H9 (cell line): ENCODE data around the gene IMPDH1. TPM values are rescaled to one million over a fixed set of nuclear protein-coding genes. Genes with fewer than 3 reads are reported as not detected.

Experiments used
- DNase-seq: peaks from one replicate; pipeline ENCODE4 v3.0.0-alpha.2; 2017
- H2AFZ ChIP-seq: one replicate; pipeline ENCODE4 v1.6.1; 2013; ENCODE audit warnings: mild to moderate bottlenecking, low read length, control low read depth, moderate library complexity
- H2AK5ac ChIP-seq: 2 replicates; pipeline ENCODE4 v1.6.1; 2013; ENCODE audit warnings: low read length, control low read depth, mixed read lengths; ENCODE audit not compliant: insufficient read length
- H2BK120ac ChIP-seq: one replicate; pipeline ENCODE4 v1.6.1; 2013; ENCODE audit warnings: low read depth, mild to moderate bottlenecking, low read length, control low read depth, inconsistent platforms; ENCODE audit not compliant: poor library complexity, severe bottlenecking
- H2BK12ac ChIP-seq: 2 replicates; pipeline ENCODE4 v1.6.1; 2013; ENCODE audit warnings: low read length, control low read depth, mixed read lengths, low read depth; ENCODE audit not compliant: insufficient read length
- H2BK15ac ChIP-seq: 2 replicates; pipeline ENCODE4 v1.6.1; 2013; ENCODE audit warnings: low read depth, low read length, control low read depth
- H2BK20ac ChIP-seq: one replicate; pipeline ENCODE4 v1.6.1; 2013; ENCODE audit warnings: low read depth, mild to moderate bottlenecking, low read length, control low read depth, inconsistent platforms; ENCODE audit not compliant: poor library complexity, severe bottlenecking
- H2BK5ac ChIP-seq: 2 replicates; pipeline ENCODE4 v1.6.1; 2013; ENCODE audit warnings: low read length, control low read depth, mixed read lengths; ENCODE audit not compliant: insufficient read length
- H3K14ac ChIP-seq: 2 replicates; pipeline ENCODE4 v1.6.1; 2013; ENCODE audit warnings: low read length, control low read depth; ENCODE audit not compliant: insufficient read depth
- H3K18ac ChIP-seq: 2 replicates; pipeline ENCODE4 v1.6.1; 2013; ENCODE audit warnings: low read depth, mild to moderate bottlenecking, mixed read lengths, low read length, control low read depth; ENCODE audit not compliant: insufficient read length
- H3K23ac ChIP-seq: 2 replicates; pipeline ENCODE4 v1.6.1; 2013; ENCODE audit warnings: low read length, control low read depth, mixed read lengths, low read depth; ENCODE audit not compliant: insufficient read length
- H3K23me2 ChIP-seq: 2 replicates; pipeline ENCODE4 v1.6.1; 2013; ENCODE audit warnings: low read depth, mild to moderate bottlenecking, mixed read lengths, low read length, control low read depth; ENCODE audit not compliant: insufficient read length, poor library complexity, severe bottlenecking
- H3K27ac ChIP-seq: 2 replicates; pipeline ENCODE4 v1.5.1; 2013; ENCODE audit warnings: low read length, control low read depth, mixed read lengths, low read depth; ENCODE audit not compliant: insufficient read length
- H3K27me3 ChIP-seq: 2 replicates; pipeline ENCODE4 v1.6.1; 2013; ENCODE audit warnings: low read length, control low read depth, inconsistent platforms; ENCODE audit not compliant: insufficient read depth
- H3K4ac ChIP-seq: 2 replicates; pipeline ENCODE4 v1.6.1; 2013; ENCODE audit warnings: low read depth, mild to moderate bottlenecking, control low read depth, inconsistent platforms, low read length, moderate library complexity
- H3K4me1 ChIP-seq: 2 replicates; pipeline ENCODE4 v1.6.1; 2013; ENCODE audit warnings: low read length, control low read depth, inconsistent platforms; ENCODE audit not compliant: insufficient read depth
- H3K4me2 ChIP-seq: 2 replicates; pipeline ENCODE4 v1.6.1; 2013; ENCODE audit warnings: low read length, control low read depth, mixed read lengths; ENCODE audit not compliant: insufficient read length, insufficient read depth
- H3K56ac ChIP-seq: 2 replicates; pipeline ENCODE4 v1.6.1; 2013; ENCODE audit warnings: low read depth, mild to moderate bottlenecking, mixed read lengths, low read length, control low read depth; ENCODE audit not compliant: insufficient read length
- H3K79me1 ChIP-seq: 2 replicates; pipeline ENCODE4 v1.6.1; 2013; ENCODE audit warnings: low read depth, mild to moderate bottlenecking, moderate library complexity, low read length, control low read depth, inconsistent platforms; ENCODE audit not compliant: insufficient read depth, poor library complexity, severe bottlenecking
- H3K79me2 ChIP-seq: 2 replicates; pipeline ENCODE4 v1.6.1; 2013; ENCODE audit warnings: low read length, control low read depth, inconsistent platforms; ENCODE audit not compliant: insufficient read depth
- H3K9ac ChIP-seq: 2 replicates; pipeline ENCODE4 v1.6.1; 2013; ENCODE audit warnings: low read length, control low read depth, mixed read lengths; ENCODE audit not compliant: insufficient read length; ENCODE audit errors: extremely low read depth
- H3K9me3 ChIP-seq: one replicate; pipeline ENCODE4 v1.6.1; 2013; ENCODE audit warnings: low read depth, low read length, inconsistent platforms; ENCODE audit not compliant: control insufficient read depth
- H3T11ph ChIP-seq: one replicate; pipeline ENCODE4 v1.6.1; 2013; ENCODE audit warnings: mild to moderate bottlenecking, low read length, control low read depth, inconsistent platforms
- H4K20me1 ChIP-seq: one replicate; pipeline ENCODE4 v1.6.1; 2013; ENCODE audit not compliant: control insufficient read depth, insufficient read length, insufficient read depth
- H4K5ac ChIP-seq: 2 replicates; pipeline ENCODE4 v1.6.1; 2013; ENCODE audit warnings: low read depth, mild to moderate bottlenecking, mixed read lengths, low read length, control low read depth; ENCODE audit not compliant: insufficient read length
- H4K8ac ChIP-seq: replicated peaks from 2 replicates; pipeline ENCODE4 v1.6.1; 2013; ENCODE audit warnings: low read length, control low read depth, mixed read lengths, low read depth; ENCODE audit not compliant: insufficient read length
- H4K91ac ChIP-seq: 2 replicates; pipeline ENCODE4 v1.6.1; 2013; ENCODE audit warnings: low read depth, mild to moderate bottlenecking, moderate library complexity, mixed read lengths, low read length, control low read depth; ENCODE audit not compliant: insufficient read length
- H3K27ac Mint-ChIP-seq, 3 experiments: 2 replicates in 2 of 3; 3 replicates in 1 of 3; pipeline ENCODE4 v1.8.0; 2020 to 2021; ENCODE audit warnings: mixed read lengths in 3 of 3, mild to moderate bottlenecking in 1 of 3, moderate library complexity in 1 of 3
- H3K27me3 Mint-ChIP-seq: 2 replicates; pipeline ENCODE4 v1.8.0; 2021; ENCODE audit warnings: low read depth, mild to moderate bottlenecking, moderate library complexity, mixed read lengths
- H3K36me3 Mint-ChIP-seq, 3 experiments: 2 replicates in 2 of 3; 3 replicates in 1 of 3; pipeline ENCODE4 v1.8.0; 2020 to 2021; ENCODE audit warnings: low read depth in 3 of 3, mixed read lengths in 3 of 3; ENCODE audit not compliant: insufficient read depth in 1 of 3
- H3K4me1 Mint-ChIP-seq, 2 experiments: 2 replicates each; pipeline ENCODE4 v1.8.0; 2020; ENCODE audit warnings: mixed read lengths in 2 of 2
- H3K4me3 Mint-ChIP-seq, 2 experiments: 2 replicates in 1 of 2; 3 replicates in 1 of 2; pipeline ENCODE4 v1.8.0; 2020 to 2021; ENCODE audit warnings: mild to moderate bottlenecking in 2 of 2, mixed read lengths in 2 of 2, moderate library complexity in 1 of 2
- H3K9me3 Mint-ChIP-seq, 2 experiments: 2 replicates in 1 of 2; 3 replicates in 1 of 2; pipeline ENCODE4 v1.8.0; 2020; ENCODE audit warnings: mild to moderate bottlenecking in 2 of 2, mixed read lengths in 2 of 2, moderate library complexity in 1 of 2
- whole genome bisulfite sequencing: extraction: QIAGEN DNeasy Blood & Tissue Kit; methylation state at CpG from one replicate; pipeline ENCODE4 v1.1.7; 2013; ENCODE audit warnings: missing lambda C conversion rate, low lambda C conversion rate, mixed read lengths; ENCODE audit not compliant: insufficient read length; ENCODE audit errors: extremely low coverage; 5-methylcytosine and 5-hydroxymethylcytosine counted together
- total RNA-seq: library from RNA; stranded (reverse); gene quantifications from 2 replicates; pipeline ENCODE4 v1.2.1, GENCODE V29; 2021
- TF ChIP-seq, protein P1 (sequence below): fragments of 200-600 bp; sonication (generic); conservative IDR thresholded peaks from 3 replicates; pipeline ENCODE4 v1.8.0; 2021; ENCODE audit warnings: antibody characterized with exemption, mild to moderate bottlenecking

The IMPDH1 gene
- total RNA-seq, 1 experiment from 2014 or later = 35.2 TPM

DNA sequence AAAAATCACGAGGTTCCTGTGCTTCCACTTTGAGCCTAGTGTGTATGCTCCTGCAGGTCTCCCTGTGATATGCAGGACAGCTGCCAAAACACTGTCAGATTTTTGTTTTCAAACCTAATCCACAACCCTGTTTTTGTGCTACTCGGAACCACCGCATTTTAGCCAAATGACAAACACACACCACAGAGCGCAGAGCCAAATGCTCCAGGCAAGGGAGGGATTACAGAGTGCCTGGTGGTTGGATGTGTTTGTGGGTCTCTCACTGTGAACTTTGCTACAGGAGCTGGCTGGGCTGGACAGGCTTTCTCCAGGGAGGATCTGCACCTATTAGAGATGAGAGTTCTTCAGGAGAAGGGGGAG is 60.3 kb downstream of the IMPDH1 start:
- H3K18ac ChIP-seq = no peak overlapping the region
- H3K23me2 ChIP-seq = peaks cover 3% of the 10 kb centered on the region
- H3K23ac ChIP-seq = no peak overlapping the region
- H3K4ac ChIP-seq = no peak overlapping the region
- H2BK120ac ChIP-seq = no peak overlapping the region
- H3K9me3 ChIP-seq = no peaks in the 10 kb centered on the region
- H3K27me3 ChIP-seq = peaks cover 15% of the 10 kb centered on the region; the same call in 1 of the 2 replicates
- no peak overlapping the region for H3K4me3 Mint-ChIP-seq
- H3T11ph ChIP-seq = no peak overlapping the region
- H3K79me1 ChIP-seq = no peaks in the 10 kb centered on the region
- no peak overlapping the region for H4K91ac ChIP-seq
- no peak overlapping the region for H2BK20ac ChIP-seq
- H2AFZ ChIP-seq = no peak overlapping the region
- H2BK15ac ChIP-seq = no peak overlapping the region
- no peaks in the 10 kb centered on the region for H3K4me1 ChIP-seq
- H3K4me2 ChIP-seq = no peak overlapping the region
- H3K56ac ChIP-seq = no peak overlapping the region
- H3K79me2 ChIP-seq = no peaks in the 10 kb centered on the region
- no CpG with 5 or more reads among the region's 4 CpGs for WGBS
- no peak for DNase-seq
- H2BK5ac ChIP-seq = no peak overlapping the region
- no peak overlapping the region for H4K5ac ChIP-seq
- H2BK12ac ChIP-seq = no peak overlapping the region
- no peak overlapping the region for H4K8ac ChIP-seq
- no peaks in the 10 kb centered on the region for H4K20me1 ChIP-seq
- no peak overlapping the region for H3K27ac Mint-ChIP-seq
- H3K14ac ChIP-seq = no peak overlapping the region
- peaks cover 80% of the 10 kb centered on the region for H3K27me3 Mint-ChIP-seq
- no peaks in the 10 kb centered on the region for H3K36me3 Mint-ChIP-seq
- TF ChIP-seq, protein P1, sequence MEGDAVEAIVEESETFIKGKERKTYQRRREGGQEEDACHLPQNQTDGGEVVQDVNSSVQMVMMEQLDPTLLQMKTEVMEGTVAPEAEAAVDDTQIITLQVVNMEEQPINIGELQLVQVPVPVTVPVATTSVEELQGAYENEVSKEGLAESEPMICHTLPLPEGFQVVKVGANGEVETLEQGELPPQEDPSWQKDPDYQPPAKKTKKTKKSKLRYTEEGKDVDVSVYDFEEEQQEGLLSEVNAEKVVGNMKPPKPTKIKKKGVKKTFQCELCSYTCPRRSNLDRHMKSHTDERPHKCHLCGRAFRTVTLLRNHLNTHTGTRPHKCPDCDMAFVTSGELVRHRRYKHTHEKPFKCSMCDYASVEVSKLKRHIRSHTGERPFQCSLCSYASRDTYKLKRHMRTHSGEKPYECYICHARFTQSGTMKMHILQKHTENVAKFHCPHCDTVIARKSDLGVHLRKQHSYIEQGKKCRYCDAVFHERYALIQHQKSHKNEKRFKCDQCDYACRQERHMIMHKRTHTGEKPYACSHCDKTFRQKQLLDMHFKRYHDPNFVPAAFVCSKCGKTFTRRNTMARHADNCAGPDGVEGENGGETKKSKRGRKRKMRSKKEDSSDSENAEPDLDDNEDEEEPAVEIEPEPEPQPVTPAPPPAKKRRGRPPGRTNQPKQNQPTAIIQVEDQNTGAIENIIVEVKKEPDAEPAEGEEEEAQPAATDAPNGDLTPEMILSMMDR = no peak
- no peaks in the 10 kb centered on the region for H3K9me3 Mint-ChIP-seq
- no peak overlapping the region for H3K27ac ChIP-seq
- peaks cover 3 to 9% of the 10 kb centered on the region in 2 experiments; a peak in 3 of 4 replicates for H3K4me1 Mint-ChIP-seq
- H3K9ac ChIP-seq = no peak overlapping the region
- no peak overlapping the region for H2AK5ac ChIP-seq
